ENCODE data around the gene ALAS1.

- TF ChIP-seq CTCF (IDR thresholded peaks at IDR 0.05) (no peak), EZH2 (IDR thresholded peaks at IDR 0.05; ENCODE audit: borderline replicate concordance, insufficient read depth, low read depth, low read length, poor library complexity, severe bottlenecking) (no peak)
These were observed 20.3 kb upstream of the ALAS1 start for GRCh38 chr3:52177701-52178042.

Data from B cell (primary cell).